PC-3 (cell line): ENCODE results near the gene SYTL1. TPM values are rescaled to one million over a fixed set of nuclear protein-coding genes. Genes with fewer than 3 reads are reported as not detected.

Experiments used
- ATAC-seq: fragments of 200-7000 bp; cut with Tn5 transposase; 2 replicates; pipeline ENCODE4 v1.9.1; 2020; ENCODE audit warnings: mild to moderate bottlenecking, moderate library complexity
- BruUV-seq: library from RNA; stranded (reverse); fragments of 400-500 nt; replicated peaks from 2 replicates; lab custom pipeline; 2021; lab: Mats Ljungman, UMichigan
- CTCF ChIA-PET: fragments of 300-600 bp; sonication (Branson Sonifier 250); formaldehyde crosslinking; loops from one replicate; lab custom pipeline; 2022; ENCODE audit warnings: antibody characterized with exemption; lab: Charles Lee
- POLR2A ChIA-PET: fragments of 300-600 bp; sonication (Branson Sonifier 250); formaldehyde crosslinking; loops from one replicate; lab custom pipeline; 2022; ENCODE audit warnings: antibody characterized with exemption; ENCODE audit not compliant: unreplicated experiment; lab: Charles Lee
- DNase-seq: peaks from one replicate; pipeline ENCODE4 v3.0.0-alpha.2; 2015
- H2AFZ ChIP-seq: fragments of 300-600 bp; sonication (generic); 2 replicates; pipeline ENCODE4 v1.6.0; 2016; ENCODE audit warnings: antibody characterized with exemption, low read length
- H3F3A ChIP-seq: fragments of 300-600 bp; sonication (generic); one replicate; pipeline ENCODE4 v1.6.0; 2017; ENCODE audit warnings: antibody characterized with exemption, low read length, control low read depth, mild to moderate bottlenecking; ENCODE audit not compliant: unreplicated experiment
- H3K27ac ChIP-seq: fragments of 300-600 bp; sonication (generic); 2 replicates; pipeline ENCODE4 v1.5.1; 2016; ENCODE audit warnings: mild to moderate bottlenecking, low read length
- H3K27me3 ChIP-seq: fragments of 300-600 bp; sonication (generic); 2 replicates; pipeline ENCODE4 v1.6.1; 2016; ENCODE audit warnings: low read length, mixed read lengths
- H3K36me3 ChIP-seq: fragments of 300-600 bp; sonication (generic); 2 replicates; pipeline ENCODE4 v1.6.1; 2016; ENCODE audit warnings: low read depth, mixed run types, low read length, mixed read lengths
- H3K4me1 ChIP-seq: fragments of 300-600 bp; sonication (generic); 2 replicates; pipeline ENCODE4 v1.5.1; 2016; ENCODE audit warnings: low read length; ENCODE audit not compliant: insufficient read depth
- H3K4me2 ChIP-seq: fragments of 300-600 bp; sonication (generic); 2 replicates; pipeline ENCODE4 v1.6.0; 2016; ENCODE audit warnings: low read length
- H3K4me3 ChIP-seq: fragments of 300-600 bp; sonication (generic); 2 replicates; pipeline ENCODE4 v1.5.1; 2016; ENCODE audit warnings: mild to moderate bottlenecking, low read length, mixed read lengths
- H3K79me2 ChIP-seq: fragments of 300-600 bp; sonication (generic); 2 replicates; pipeline ENCODE4 v1.6.1; 2017; ENCODE audit warnings: low read length, mixed read lengths
- H3K9ac ChIP-seq: fragments of 300-600 bp; sonication (generic); 2 replicates; pipeline ENCODE4 v1.6.0; 2016; ENCODE audit warnings: mild to moderate bottlenecking, low read length
- H3K9me2 ChIP-seq: fragments of 300-600 bp; sonication (generic); replicated peaks from 2 replicates; pipeline ENCODE4 v1.6.1; 2016; ENCODE audit warnings: mixed run types, low read length, mixed read lengths
- H3K9me3 ChIP-seq: fragments of 300-600 bp; sonication (generic); 2 replicates; pipeline ENCODE4 v1.6.1; 2016; ENCODE audit warnings: low read length, mixed read lengths
- H4K20me1 ChIP-seq: fragments of 300-600 bp; sonication (generic); 2 replicates; pipeline ENCODE4 v1.6.1; 2016; ENCODE audit warnings: low read length, mixed read lengths
- CTCF ChIP-seq: fragments of 300-600 bp; sonication (generic); conservative IDR thresholded peaks from 2 replicates; pipeline ENCODE4 v1.5.1; 2017; ENCODE audit warnings: antibody characterized with exemption, low read depth, mild to moderate bottlenecking, low read length
- EZH2 ChIP-seq: fragments of 300-600 bp; sonication (generic); IDR thresholded peaks from one replicate; pipeline ENCODE4 v1.6.1; 2017; ENCODE audit warnings: antibody characterized with exemption, mild to moderate bottlenecking, low read length; ENCODE audit not compliant: unreplicated experiment
- EZH2phosphoT487 ChIP-seq: fragments of 300-600 bp; sonication (generic); IDR thresholded peaks from 2 replicates; pipeline ENCODE4 v1.6.1; 2018; ENCODE audit warnings: mild to moderate bottlenecking, antibody characterized with exemption, low read length, borderline replicate concordance
- intact Hi-C: fragments of 100-400 bp; cut with micrococcal nuclease; formaldehyde crosslinking; loops from 2 replicates; pipeline ENCODE4 v1.9.0; 2023
- total RNA-seq: library from RNA; depleted of rRNA; stranded (reverse); fragments of >200 nt; gene quantifications from 2 replicates; pipeline ENCODE4 v1.2.3, GENCODE V29; 2014

The SYTL1 gene
- total RNA-seq, 1 experiment from 2014 or later = 26.8 TPM

GRCh38 chr1:27394282-27394658 is 52.4 kb downstream of the SYTL1 start:
- H3K79me2 ChIP-seq = peaks cover 20% of the 10 kb centered on the region
- no peak overlapping the region for H3K27ac ChIP-seq
- H3K9me3 ChIP-seq = no peaks in the 10 kb centered on the region
- H4K20me1 ChIP-seq = no peaks in the 10 kb centered on the region
- no peak for TF ChIP-seq CTCF
- TF ChIP-seq EZH2 = no peak
- TF ChIP-seq EZH2phosphoT487 = no peak
- no peaks in the 10 kb centered on the region for H3K27me3 ChIP-seq
- H3K4me2 ChIP-seq = peak overlapping the region; percentile 21; the same call in 1 of the 2 replicates
- no peaks in the 10 kb centered on the region for H3K36me3 ChIP-seq
- intact Hi-C loops = no loop called here
- H3K9ac ChIP-seq = no peak overlapping the region
- H3K9me2 ChIP-seq = no peaks in the 10 kb centered on the region
- DNase-seq (no peak), ATAC-seq (no peak)
- ChIA-PET POLR2A (no interaction called here), CTCF (interaction anchor here (0.5 to 2.3 kb wide), 3 partner anchors 28 to 135 kb away, joined by 5 to 25 read pairs (median 12); partner anchors contain the start of gene MAP3K6)
- no peak overlapping the region for H3K4me3 ChIP-seq
- H3F3A ChIP-seq = peaks cover 3% of the 10 kb centered on the region
- H2AFZ ChIP-seq = no peak overlapping the region
- no TSS peak for BruUV-seq
- H3K4me1 ChIP-seq = peaks cover 25% of the 10 kb centered on the region

- CTCF ChIA-PET = interaction anchor here (0.5 to 2.3 kb wide), 3 partner anchors 28 to 162 kb away, joined by 5 to 25 read pairs (median 11); partner anchors contain the start of gene MAP3K6
- ATAC-seq = no peak
- no peak for TF ChIP-seq CTCF
- TF ChIP-seq EZH2phosphoT487 = no peak
- TF ChIP-seq EZH2 = no peak
- Histone ChIP-seq H3K36me3 (no peaks in the 10 kb centered on the region), H4K20me1 (no peaks in the 10 kb centered on the region), H2AFZ (no peak overlapping the region), H3K79me2 (peaks cover 20% of the 10 kb centered on the region), H3K4me3 (no peak overlapping the region), H3K4me1 (peaks cover 25% of the 10 kb centered on the region), H3K9me3 (no peaks in the 10 kb centered on the region), H3K9me2 (no peaks in the 10 kb centered on the region), H3K27me3 (no peaks in the 10 kb centered on the region), H3F3A (peaks cover 3% of the 10 kb centered on the region), H3K27ac (no peak overlapping the region), H3K4me2 (peak overlapping the region; percentile 21; the same call in 1 of the 2 replicates), H3K9ac (no peak overlapping the region)
- POLR2A ChIA-PET = no interaction called here
- intact Hi-C loops = no loop called here
- no peak for DNase-seq
- BruUV-seq = TSS peak; percentile 40
Measured at GRCh38 chr1:27394925-27395324, 53.1 kb downstream of the SYTL1 start.
